ENCODE measurements around the gene WWOX. TPM values are rescaled to one million over a fixed set of nuclear protein-coding genes. Genes with fewer than 3 reads are reported as not detected.

Gene WWOX
- total RNA-seq, 4 donors from 2014 or later: 135 to 209 (median 159) TPM

DNA sequence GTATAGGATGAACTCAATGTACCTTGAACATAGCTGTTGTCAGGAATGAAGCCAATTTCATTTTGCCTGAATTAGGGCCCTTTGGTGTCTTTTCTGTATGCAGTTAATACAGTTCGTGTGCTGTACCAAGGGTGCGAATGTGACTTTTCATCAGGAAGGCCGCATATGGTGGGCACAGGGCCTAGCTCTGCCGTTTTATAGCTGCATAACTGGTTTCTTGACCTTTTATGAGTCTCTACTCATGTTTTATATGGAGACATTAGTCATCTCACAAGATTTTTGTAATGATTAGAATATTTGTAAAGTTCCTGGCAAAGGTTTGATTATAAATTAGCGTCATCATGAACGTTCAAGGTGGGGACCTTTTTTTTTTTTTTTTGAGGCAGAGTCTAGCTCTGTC is 989.5 kb downstream of the WWOX start:
- intact Hi-C loops (cut with DNase I): no loop called here

DNA sequence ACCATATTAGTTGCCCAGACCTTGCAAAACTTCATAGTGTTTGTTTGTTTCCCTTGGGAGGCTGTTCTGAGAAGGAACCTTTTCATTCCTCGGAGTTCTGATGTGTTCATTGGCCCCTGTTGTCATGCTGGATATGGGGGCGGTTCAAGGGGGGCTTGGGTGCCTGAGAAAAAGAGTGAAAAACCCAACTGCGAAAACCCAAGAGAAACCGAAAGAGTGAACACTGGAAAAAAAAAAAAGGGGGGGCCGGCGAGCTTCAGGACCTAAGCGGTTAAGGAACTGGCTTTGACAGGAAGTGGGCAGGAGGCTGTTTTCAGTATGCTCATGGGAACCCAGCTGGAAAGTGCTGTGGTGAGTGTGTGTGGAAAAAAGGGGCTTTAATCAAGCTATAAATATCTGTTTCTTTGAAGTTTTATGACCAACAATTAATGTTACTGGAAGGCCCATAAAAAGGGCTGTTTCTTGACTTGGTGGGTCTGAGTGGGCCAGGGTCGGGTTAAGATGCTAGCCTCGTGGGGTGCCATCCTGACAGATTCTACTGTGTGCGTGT is 990.4 kb downstream of the WWOX start:
- no peaks in the 10 kb centered on the region for H3K27me3 ChIP-seq
- H3K27ac ChIP-seq: no peak overlapping the region
- WGBS, 2 donors: 66 to 72% methylated on average over 10 of the region's 10 CpGs
- H3K4me3 ChIP-seq (replicated peaks in 1 of 3): no peak overlapping the region
- no peak for DNase-seq
- no peak for TF ChIP-seq POLR2A (IDR thresholded peaks at IDR 0.05)
- TF ChIP-seq, protein P1, sequence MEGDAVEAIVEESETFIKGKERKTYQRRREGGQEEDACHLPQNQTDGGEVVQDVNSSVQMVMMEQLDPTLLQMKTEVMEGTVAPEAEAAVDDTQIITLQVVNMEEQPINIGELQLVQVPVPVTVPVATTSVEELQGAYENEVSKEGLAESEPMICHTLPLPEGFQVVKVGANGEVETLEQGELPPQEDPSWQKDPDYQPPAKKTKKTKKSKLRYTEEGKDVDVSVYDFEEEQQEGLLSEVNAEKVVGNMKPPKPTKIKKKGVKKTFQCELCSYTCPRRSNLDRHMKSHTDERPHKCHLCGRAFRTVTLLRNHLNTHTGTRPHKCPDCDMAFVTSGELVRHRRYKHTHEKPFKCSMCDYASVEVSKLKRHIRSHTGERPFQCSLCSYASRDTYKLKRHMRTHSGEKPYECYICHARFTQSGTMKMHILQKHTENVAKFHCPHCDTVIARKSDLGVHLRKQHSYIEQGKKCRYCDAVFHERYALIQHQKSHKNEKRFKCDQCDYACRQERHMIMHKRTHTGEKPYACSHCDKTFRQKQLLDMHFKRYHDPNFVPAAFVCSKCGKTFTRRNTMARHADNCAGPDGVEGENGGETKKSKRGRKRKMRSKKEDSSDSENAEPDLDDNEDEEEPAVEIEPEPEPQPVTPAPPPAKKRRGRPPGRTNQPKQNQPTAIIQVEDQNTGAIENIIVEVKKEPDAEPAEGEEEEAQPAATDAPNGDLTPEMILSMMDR (IDR thresholded peaks at IDR 0.05): no peak
- no peaks in the 10 kb centered on the region for H3K9me3 ChIP-seq
- intact Hi-C loops (cut with DNase I): no loop called here
- no peaks in the 10 kb centered on the region for H3K36me3 ChIP-seq
- peaks cover 6 to 8% of the 10 kb centered on the region in 2 donors for H3K4me1 ChIP-seq

More for the DNA sequence above, 989.5 kb downstream of the WWOX start:
- H3K36me3 ChIP-seq: no peaks in the 10 kb centered on the region
- TF ChIP-seq POLR2A (IDR thresholded peaks at IDR 0.05): no peak
- TF ChIP-seq, protein P1 (IDR thresholded peaks at IDR 0.05): no peak
- H3K4me1 ChIP-seq: peaks cover 6 to 8% of the 10 kb centered on the region in 2 donors
- 90 to 93% methylated on average over 6 of the region's 6 CpGs for WGBS, 2 donors
- no peaks in the 10 kb centered on the region for H3K9me3 ChIP-seq
- H3K27ac ChIP-seq: no peak overlapping the region
- DNase-seq: no peak
- no peak overlapping the region for H3K4me3 ChIP-seq (replicated peaks in 1 of 3)
- H3K27me3 ChIP-seq: no peaks in the 10 kb centered on the region

DNA sequence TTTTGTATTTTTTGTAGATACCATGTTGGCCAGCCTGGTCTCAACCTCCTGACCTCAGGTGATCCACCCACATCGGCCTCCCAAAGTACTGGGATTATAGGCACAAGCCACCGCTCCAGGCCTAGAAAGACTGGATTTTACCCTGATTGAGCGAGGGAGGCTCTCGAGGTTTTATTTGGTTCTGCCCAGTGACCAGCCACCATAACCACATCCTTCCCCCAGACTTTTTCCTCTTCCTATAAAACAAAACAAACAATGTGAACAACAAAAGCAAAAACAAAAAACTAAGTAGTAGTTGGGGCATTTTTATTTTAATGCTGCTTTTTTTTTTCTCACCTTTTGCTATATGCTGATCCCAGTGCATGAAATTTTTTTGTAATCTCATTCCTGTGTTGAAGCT is 991.5 kb downstream of the WWOX start:
- Histone ChIP-seq H3K9me3 (no peaks in the 10 kb centered on the region), H3K27ac (no peak overlapping the region), H3K4me1 (peaks cover 6 to 8% of the 10 kb centered on the region in 2 donors), H3K36me3 (no peaks in the 10 kb centered on the region), H3K27me3 (no peaks in the 10 kb centered on the region), H3K4me3 (replicated peaks in 1 of 3) (no peak overlapping the region)
- DNase-seq: no peak
- no peak for TF ChIP-seq POLR2A (IDR thresholded peaks at IDR 0.05)
- TF ChIP-seq, protein P1 (IDR thresholded peaks at IDR 0.05): no peak
- intact Hi-C loops (cut with DNase I): no loop called here
- 89 to 91% methylated on average over 4 of the region's 4 CpGs for WGBS, 2 donors

DNA sequence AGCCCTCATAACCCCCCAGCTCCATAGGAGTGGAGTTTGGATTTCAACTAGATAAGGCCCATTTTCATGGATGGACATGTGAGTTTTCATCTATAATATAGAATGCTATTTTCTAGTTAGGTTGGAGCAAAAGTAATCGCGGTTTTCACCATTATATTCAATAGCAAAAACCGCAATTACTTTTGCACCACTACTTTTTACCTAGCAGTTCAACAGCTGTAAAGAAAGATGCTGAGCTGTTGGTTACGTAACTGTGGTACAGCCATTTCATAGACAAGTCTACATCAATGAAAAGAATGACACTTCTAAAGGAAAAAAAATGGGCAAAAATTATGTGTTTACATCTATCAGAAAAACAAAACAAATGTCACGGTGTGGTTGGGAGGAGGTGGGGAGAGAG is 993.4 kb downstream of the WWOX start:
- Histone ChIP-seq H3K27ac (no peak overlapping the region), H3K9me3 (no peaks in the 10 kb centered on the region), H3K4me3 (replicated peaks in 1 of 3) (no peak overlapping the region), H3K4me1 (no peaks in the 10 kb centered on the region), H3K36me3 (no peaks in the 10 kb centered on the region), H3K27me3 (no peaks in the 10 kb centered on the region)
- intact Hi-C loops (cut with DNase I): no loop called here
- TF ChIP-seq, protein P1 (IDR thresholded peaks at IDR 0.05): no peak
- TF ChIP-seq POLR2A (IDR thresholded peaks at IDR 0.05): no peak
- no peak for DNase-seq
- WGBS, 2 donors: 96 to 97% methylated on average over 5 of the region's 5 CpGs

DNA sequence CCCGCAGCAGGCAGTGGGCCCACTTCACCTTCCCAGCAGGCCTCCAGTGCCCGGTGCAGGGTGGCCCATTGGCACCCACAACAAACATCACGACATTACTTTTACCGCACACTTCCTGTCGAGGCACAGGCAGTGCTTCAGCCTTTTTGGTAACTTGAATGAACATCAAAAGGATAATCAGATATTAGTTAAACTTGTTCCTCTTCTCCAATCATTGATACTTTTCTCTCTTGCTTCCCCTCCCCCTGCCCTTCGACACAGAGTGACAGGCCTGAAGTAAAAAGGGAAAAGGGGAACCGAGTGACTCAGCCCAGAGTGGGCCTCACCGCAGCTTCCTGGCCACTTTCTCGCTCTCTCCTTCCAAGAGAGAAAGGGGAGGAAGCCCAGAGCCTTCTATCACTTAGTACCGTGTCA is 994.1 kb downstream of the WWOX start:
- no peak overlapping the region for H3K27ac ChIP-seq
- no peaks in the 10 kb centered on the region for H3K36me3 ChIP-seq
- no peaks in the 10 kb centered on the region for H3K4me1 ChIP-seq
- WGBS, 2 donors: 81 to 85% methylated on average over 10 of the region's 10 CpGs
- H3K27me3 ChIP-seq: no peaks in the 10 kb centered on the region
- TF ChIP-seq POLR2A (IDR thresholded peaks at IDR 0.05): no peak
- TF ChIP-seq, protein P1 (IDR thresholded peaks at IDR 0.05): no peak
- no peak for DNase-seq
- no peak overlapping the region for H3K4me3 ChIP-seq (replicated peaks in 1 of 3)
- H3K9me3 ChIP-seq: no peaks in the 10 kb centered on the region
- intact Hi-C loops (cut with DNase I): no loop called here

Data from thyroid gland (tissue), 4 donors.